Measurements from ENCODE around the gene NECAB2. TPM values are rescaled to one million over a fixed set of nuclear protein-coding genes. Genes with fewer than 3 reads are reported as not detected.

The NECAB2 gene
- total RNA-seq, 2 experiments from 2014 or later = not detected

DNA sequence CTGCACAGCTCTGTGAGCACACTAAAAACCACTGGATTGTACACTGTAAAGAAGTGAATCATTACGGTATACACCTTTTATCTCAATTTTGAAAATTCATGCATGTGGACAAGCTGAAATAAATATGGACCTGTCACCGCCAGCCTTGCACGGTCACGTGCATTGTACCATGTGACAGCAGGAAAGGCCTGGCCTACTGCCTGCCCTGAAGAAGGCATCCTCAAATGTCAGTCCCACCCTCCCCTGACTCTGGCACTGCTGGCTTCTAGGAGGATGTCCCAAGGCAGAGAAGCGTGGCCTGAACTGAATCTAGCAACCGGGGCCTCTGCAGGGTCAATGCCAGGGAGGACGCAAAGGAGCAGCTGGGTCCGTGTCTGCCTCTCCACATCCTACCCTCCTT, 39.9 kb downstream of the NECAB2 start:
- Histone ChIP-seq H3K27me3 (ENCODE audit: control insufficient read depth in 1 of 2, insufficient read depth in 2 of 2, low read length in 2 of 2) (no peaks in the 10 kb centered on the region), H3K4me1 (ENCODE audit: insufficient read depth, low read length) (no peaks in the 10 kb centered on the region), H3K4me3 (ENCODE audit: low read length) (no peak overlapping the region), H3K27ac (ENCODE audit: low read depth in 1 of 2, low read length in 2 of 2) (no peak overlapping the region), H3K9me3 (ENCODE audit: control insufficient read depth in 1 of 2, insufficient read depth in 1 of 2, low read length in 2 of 2) (no peaks in the 10 kb centered on the region), H3K36me3 (ENCODE audit: insufficient read depth, low read length) (no peaks in the 10 kb centered on the region)
- intact Hi-C loops (cut with DNase I, micrococcal nuclease) = no loop called here
- Mint-ChIP-seq H3K36me3 (ENCODE audit: low read depth) (no peaks in the 10 kb centered on the region), H3K27me3 (peaks cover 4% of the 10 kb centered on the region), H3K27ac (no peak overlapping the region), H3K4me1 (ENCODE audit: low read depth) (no peaks in the 10 kb centered on the region), H3K9me3 (no peaks in the 10 kb centered on the region), H3K4me3 (no peak overlapping the region)
- DNase-seq (no peak), ATAC-seq (ENCODE audit: poor library complexity) (no peak)
- POLR2A ChIA-PET = no interaction called here
- CTCF ChIA-PET = no interaction called here
- TF ChIP-seq, protein P1, sequence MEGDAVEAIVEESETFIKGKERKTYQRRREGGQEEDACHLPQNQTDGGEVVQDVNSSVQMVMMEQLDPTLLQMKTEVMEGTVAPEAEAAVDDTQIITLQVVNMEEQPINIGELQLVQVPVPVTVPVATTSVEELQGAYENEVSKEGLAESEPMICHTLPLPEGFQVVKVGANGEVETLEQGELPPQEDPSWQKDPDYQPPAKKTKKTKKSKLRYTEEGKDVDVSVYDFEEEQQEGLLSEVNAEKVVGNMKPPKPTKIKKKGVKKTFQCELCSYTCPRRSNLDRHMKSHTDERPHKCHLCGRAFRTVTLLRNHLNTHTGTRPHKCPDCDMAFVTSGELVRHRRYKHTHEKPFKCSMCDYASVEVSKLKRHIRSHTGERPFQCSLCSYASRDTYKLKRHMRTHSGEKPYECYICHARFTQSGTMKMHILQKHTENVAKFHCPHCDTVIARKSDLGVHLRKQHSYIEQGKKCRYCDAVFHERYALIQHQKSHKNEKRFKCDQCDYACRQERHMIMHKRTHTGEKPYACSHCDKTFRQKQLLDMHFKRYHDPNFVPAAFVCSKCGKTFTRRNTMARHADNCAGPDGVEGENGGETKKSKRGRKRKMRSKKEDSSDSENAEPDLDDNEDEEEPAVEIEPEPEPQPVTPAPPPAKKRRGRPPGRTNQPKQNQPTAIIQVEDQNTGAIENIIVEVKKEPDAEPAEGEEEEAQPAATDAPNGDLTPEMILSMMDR (IDR thresholded peaks at IDR 0.05) = no peak

DNA sequence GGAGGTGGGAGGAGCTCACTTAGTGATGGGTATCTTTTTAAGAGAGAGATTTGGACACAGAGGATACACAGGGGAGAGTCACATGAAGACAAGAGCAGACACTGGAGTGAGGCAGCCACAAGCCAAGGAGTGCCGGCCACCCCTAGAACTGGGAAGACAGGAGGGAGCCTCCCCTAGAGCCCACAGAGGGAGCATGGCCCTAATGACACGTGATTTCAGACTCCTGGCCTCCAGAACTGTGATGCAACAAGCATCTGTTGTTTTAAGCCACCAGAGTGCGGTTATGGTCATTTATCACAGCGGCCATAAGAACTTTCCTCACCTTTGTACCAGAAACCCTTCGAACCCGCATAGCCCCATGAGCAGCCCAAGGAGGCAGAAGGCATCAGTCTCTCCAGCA, 41.2 kb downstream of the NECAB2 start:
- intact Hi-C loops (cut with DNase I, micrococcal nuclease) = no loop called here
- H3K4me3 ChIP-seq (ENCODE audit: low read length) = no peak overlapping the region
- Mint-ChIP-seq H3K4me1 (ENCODE audit: low read depth) (peaks cover 6% of the 10 kb centered on the region), H3K36me3 (ENCODE audit: low read depth) (no peaks in the 10 kb centered on the region), H3K27me3 (peaks cover 4% of the 10 kb centered on the region), H3K4me3 (no peak overlapping the region), H3K9me3 (no peaks in the 10 kb centered on the region), H3K27ac (no peak overlapping the region)
- ChIA-PET CTCF (no interaction called here), POLR2A (no interaction called here)
- no peaks in the 10 kb centered on the region for H3K27me3 ChIP-seq (ENCODE audit: control insufficient read depth in 1 of 2, insufficient read depth in 2 of 2, low read length in 2 of 2)
- TF ChIP-seq, protein P1 (IDR thresholded peaks at IDR 0.05) = no peak
- no peak overlapping the region for H3K27ac ChIP-seq (ENCODE audit: low read depth in 1 of 2, low read length in 2 of 2)
- DNase-seq (no peak), ATAC-seq (ENCODE audit: poor library complexity) (no peak)
- peaks cover 6% of the 10 kb centered on the region for H3K4me1 ChIP-seq (ENCODE audit: insufficient read depth, low read length)
- H3K36me3 ChIP-seq (ENCODE audit: insufficient read depth, low read length) = no peaks in the 10 kb centered on the region
- peaks cover 0 to 7% of the 10 kb centered on the region in 2 experiments for H3K9me3 ChIP-seq (ENCODE audit: control insufficient read depth in 1 of 2, insufficient read depth in 1 of 2, low read length in 2 of 2)

DNA sequence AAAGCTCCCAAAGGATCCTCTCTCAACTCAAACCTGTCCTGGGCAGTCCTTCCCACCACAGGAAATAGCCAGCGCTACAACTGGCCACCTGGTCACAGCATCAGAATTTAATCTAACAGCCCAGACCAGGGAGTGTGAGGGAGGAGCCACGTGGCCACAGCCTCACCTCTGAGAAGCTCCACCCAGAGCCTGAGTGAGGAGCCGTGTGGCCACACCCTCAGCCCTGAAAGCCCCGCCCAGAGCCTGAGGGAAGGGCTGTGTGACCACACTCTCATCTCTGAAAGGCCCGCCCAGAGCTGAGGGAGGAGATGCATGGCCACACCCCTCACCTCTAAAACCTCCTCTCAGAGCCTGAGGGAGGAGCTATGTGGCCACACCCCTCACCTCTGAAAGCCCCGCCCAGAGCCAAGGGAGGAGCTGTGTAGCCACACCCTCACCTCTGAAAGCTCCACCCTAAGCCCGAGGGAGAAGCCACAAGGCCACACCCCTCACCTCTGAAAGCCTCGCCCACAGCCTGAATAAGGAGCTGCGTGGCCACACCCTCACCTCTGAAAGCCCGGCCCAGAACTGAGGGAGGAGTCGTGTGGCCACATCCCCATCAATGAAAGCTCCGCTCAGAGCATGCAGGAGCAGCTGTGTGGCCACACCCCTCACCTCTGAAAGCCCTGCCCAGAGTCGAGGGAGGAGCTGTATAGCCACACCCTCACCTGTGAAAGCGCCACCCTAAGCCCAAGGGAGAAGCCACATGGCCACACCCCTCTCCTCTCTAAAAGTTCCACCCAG, 45.9 kb downstream of the NECAB2 start:
- ChIA-PET POLR2A (no interaction called here), CTCF (no interaction called here)

More for the DNA sequence above, 45.9 kb downstream of the NECAB2 start:
- H3K27ac Mint-ChIP-seq = no peak overlapping the region
- peak; percentile 81 for ATAC-seq (ENCODE audit: poor library complexity)
- peaks cover 3% of the 10 kb centered on the region for H3K9me3 Mint-ChIP-seq
- no peaks in the 10 kb centered on the region for H3K36me3 Mint-ChIP-seq (ENCODE audit: low read depth)
- H3K4me1 Mint-ChIP-seq (ENCODE audit: low read depth) = peaks cover 13% of the 10 kb centered on the region
- H3K27me3 ChIP-seq (ENCODE audit: control insufficient read depth in 1 of 2, insufficient read depth in 2 of 2, low read length in 2 of 2) = no peaks in the 10 kb centered on the region
- H3K4me1 ChIP-seq (ENCODE audit: insufficient read depth, low read length) = peaks cover 8% of the 10 kb centered on the region
- H3K27ac ChIP-seq (ENCODE audit: low read depth in 1 of 2, low read length in 2 of 2) = no peak overlapping the region
- intact Hi-C loops (cut with DNase I, micrococcal nuclease) = no loop called here
- H3K9me3 ChIP-seq (ENCODE audit: control insufficient read depth in 1 of 2, insufficient read depth in 1 of 2, low read length in 2 of 2) = peaks cover 0 to 16% of the 10 kb centered on the region in 2 experiments
- H3K27me3 Mint-ChIP-seq = no peaks in the 10 kb centered on the region
- no peak overlapping the region for H3K4me3 ChIP-seq (ENCODE audit: low read length)
- H3K36me3 ChIP-seq (ENCODE audit: insufficient read depth, low read length) = no peaks in the 10 kb centered on the region
- no peak overlapping the region for H3K4me3 Mint-ChIP-seq
- TF ChIP-seq, protein P1 (IDR thresholded peaks at IDR 0.05) = no peak
- DNase-seq = peak; percentile 2 to 75 (median 28)
